HEK293T (cell line): ENCODE measurements around the gene NUP85.

ENCODE experiments used
- BHLHE40 ChIP-seq: fragments of 450-650 bp; IDR thresholded peaks from 2 replicates; pipeline ENCODE4 v1.6.1; 2016; ENCODE audit warnings: mild to moderate bottlenecking, moderate library complexity, borderline replicate concordance
- FOXA1 ChIP-seq: fragments of 450-650 bp; IDR thresholded peaks from 2 replicates; pipeline ENCODE4 v1.6.1; 2016; ENCODE audit warnings: mild to moderate bottlenecking
- FOXK2 ChIP-seq: fragments of 450-650 bp; IDR thresholded peaks from 2 replicates; pipeline ENCODE4 v1.6.1; 2016; ENCODE audit warnings: mild to moderate bottlenecking
- FOXM1 ChIP-seq: fragments of 450-650 bp; IDR thresholded peaks from 2 replicates; pipeline ENCODE4 v1.6.1; 2017; ENCODE audit warnings: mild to moderate bottlenecking, borderline replicate concordance
- LEF1 ChIP-seq: fragments of 450-650 bp; IDR thresholded peaks from 2 replicates; pipeline ENCODE4 v1.6.1; 2017; ENCODE audit warnings: mild to moderate bottlenecking, borderline replicate concordance
- SP1 ChIP-seq: fragments of 450-650 bp; IDR thresholded peaks from 2 replicates; pipeline ENCODE4 v1.6.1; 2017
- ZNF384 ChIP-seq: fragments of 450-650 bp; IDR thresholded peaks from 2 replicates; pipeline ENCODE4 v1.6.1; 2016

- TF ChIP-seq FOXA1: no peak
- no peak for TF ChIP-seq BHLHE40
- TF ChIP-seq SP1: no peak
- no peak for TF ChIP-seq LEF1
- TF ChIP-seq FOXK2: no peak
- no peak for TF ChIP-seq ZNF384
- TF ChIP-seq FOXM1: no peak
Observed at GRCh38 chr17:75178453-75178852, 27.0 kb upstream of the NUP85 start.
